Neuronal stem cell (in vitro differentiated cells): Measurements from ENCODE around the gene ALG3.

Experiments used
- DNase-seq: peaks from one replicate; pipeline ENCODE4 v3.0.0-alpha.2; 2013; ENCODE audit warnings: low spot score
- H2AFZ ChIP-seq: one replicate; pipeline ENCODE4 v1.6.1; 2013; ENCODE audit warnings: mild to moderate bottlenecking, low read length, inconsistent platforms
- H2AK5ac ChIP-seq: 2 replicates; pipeline ENCODE4 v1.6.1; 2013; ENCODE audit warnings: low read depth, mild to moderate bottlenecking, inconsistent platforms, low read length, moderate library complexity, mixed read lengths
- H2BK120ac ChIP-seq: 2 replicates; pipeline ENCODE4 v1.6.1; 2013; ENCODE audit warnings: low read depth, mild to moderate bottlenecking, inconsistent platforms, low read length, moderate library complexity, mixed read lengths
- H2BK12ac ChIP-seq: one replicate; pipeline ENCODE4 v1.6.1; 2013; ENCODE audit warnings: low read length, inconsistent platforms
- H2BK15ac ChIP-seq: 2 replicates; pipeline ENCODE4 v1.6.1; 2013; ENCODE audit warnings: mild to moderate bottlenecking, low read length, inconsistent platforms, mixed read lengths
- H2BK5ac ChIP-seq: one replicate; pipeline ENCODE4 v1.6.1; 2013; ENCODE audit warnings: inconsistent platforms, mild to moderate bottlenecking, low read length, moderate library complexity
- H3K14ac ChIP-seq: one replicate; pipeline ENCODE4 v1.6.1; 2013; ENCODE audit warnings: low read length, inconsistent platforms
- H3K18ac ChIP-seq: 2 replicates; pipeline ENCODE4 v1.6.1; 2013; ENCODE audit warnings: low read length, inconsistent platforms
- H3K23ac ChIP-seq: 2 replicates; pipeline ENCODE4 v1.6.1; 2013; ENCODE audit warnings: low read depth, mild to moderate bottlenecking, mixed read lengths, low read length, inconsistent platforms; ENCODE audit not compliant: poor library complexity
- H3K27ac ChIP-seq: replicated peaks from 3 replicates; pipeline ENCODE4 v1.5.1; 2013; ENCODE audit warnings: low read length, inconsistent platforms
- H3K27me3 ChIP-seq, 3 experiments: 2 replicates each; pipeline ENCODE4 v1.6.1; 2013; ENCODE audit warnings: low read length in 3 of 3, mild to moderate bottlenecking in 2 of 3, inconsistent platforms in 1 of 3, low read depth in 1 of 3, mixed read lengths in 1 of 3, moderate library complexity in 1 of 3; ENCODE audit not compliant: control insufficient read depth in 3 of 3, insufficient read depth in 3 of 3
- H3K36me3 ChIP-seq, 2 donors: replicated peaks in 1 of 2; 2 replicates each; pipeline ENCODE4 v1.6.1; 2013; ENCODE audit warnings: low read length in 2 of 2; ENCODE audit not compliant: control insufficient read depth in 2 of 2, insufficient read depth in 2 of 2
- H3K4ac ChIP-seq: 2 replicates; pipeline ENCODE4 v1.6.1; 2013; ENCODE audit warnings: inconsistent platforms, mild to moderate bottlenecking, low read length, moderate library complexity
- H3K4me1 ChIP-seq, 2 donors: 1 replicate in 1 of 2; 2 replicates in 1 of 2; pipeline ENCODE4 v1.6.1; 2013; ENCODE audit warnings: low read length in 2 of 2, low read depth in 1 of 2; ENCODE audit not compliant: control insufficient read depth in 2 of 2, insufficient read depth in 1 of 2
- H3K4me2 ChIP-seq: one replicate; pipeline ENCODE4 v1.6.1; 2013; ENCODE audit warnings: mild to moderate bottlenecking, low read length, inconsistent platforms; ENCODE audit not compliant: insufficient read depth, poor library complexity, severe bottlenecking
- H3K4me3 ChIP-seq, 2 donors: 2 replicates each; pipeline ENCODE4 v1.5.1; 2013; ENCODE audit warnings: low read length in 2 of 2, mild to moderate bottlenecking in 2 of 2, inconsistent platforms in 1 of 2, moderate library complexity in 1 of 2
- H3K79me1 ChIP-seq: one replicate; pipeline ENCODE4 v1.6.1; 2013; ENCODE audit warnings: low read depth, mild to moderate bottlenecking, inconsistent platforms, low read length, moderate library complexity
- H3K9ac ChIP-seq: one replicate; pipeline ENCODE4 v1.6.1; 2013; ENCODE audit warnings: mild to moderate bottlenecking, low read depth, low read length, inconsistent platforms; ENCODE audit not compliant: poor library complexity
- H3K9me3 ChIP-seq, 2 donors: replicated peaks in 1 of 2; 2 replicates each; pipeline versions ENCODE3 to v1.6.1; 2013; ENCODE audit warnings: low read length in 2 of 2, mild to moderate bottlenecking in 2 of 2, inconsistent platforms in 1 of 2, low read depth in 1 of 2, mixed read lengths in 1 of 2, moderate library complexity in 1 of 2; ENCODE audit not compliant: control insufficient read depth in 2 of 2, insufficient read depth in 1 of 2
- H4K8ac ChIP-seq: one replicate; pipeline ENCODE4 v1.6.1; 2013; ENCODE audit warnings: low read depth, mild to moderate bottlenecking, inconsistent platforms, low read length, moderate library complexity
- H4K91ac ChIP-seq: one replicate; pipeline ENCODE4 v1.6.1; 2013; ENCODE audit warnings: low read length, low read depth, mild to moderate bottlenecking, inconsistent platforms; ENCODE audit not compliant: poor library complexity
- WGBS, 2 donors: extraction: QIAGEN DNeasy Blood & Tissue Kit; methylation state at CpG; one replicate each; pipeline ENCODE4 v1.1.7; 2013; ENCODE audit warnings: missing lambda C conversion rate in 2 of 2, mixed read lengths in 1 of 2; ENCODE audit not compliant: insufficient read length in 2 of 2, insufficient replicate concordance in 1 of 2; ENCODE audit errors: extremely low coverage in 2 of 2; 5-methylcytosine and 5-hydroxymethylcytosine counted together

ALG3 gene

GRCh38 chr3:184283681-184284080 is 34.9 kb upstream of the ALG3 start:
- WGBS, 2 donors: no CpG with 5 or more reads among the region's 8 CpGs
- no peak for DNase-seq

GRCh38 chr3:184282941-184283340 is 34.2 kb upstream of the ALG3 start:
- Histone ChIP-seq H2BK12ac (no peak overlapping the region), H4K8ac (no peak overlapping the region), H2BK120ac (no peak overlapping the region), H2BK5ac (no peak overlapping the region), H3K14ac (no peak overlapping the region), H4K91ac (no peak overlapping the region), H3K4ac (no peak overlapping the region), H2BK15ac (no peak overlapping the region), H3K9me3 (no peaks in the 10 kb centered on the region), H3K4me1 (peaks cover 0 to 2% of the 10 kb centered on the region in 2 donors), H3K4me2 (no peak overlapping the region), H3K23ac (no peak overlapping the region), H3K36me3 (no peaks in the 10 kb centered on the region), H3K27ac (no peak overlapping the region), H3K79me1 (no peaks in the 10 kb centered on the region), H2AFZ (no peak overlapping the region), H3K4me3 (no peak overlapping the region), H3K27me3 (peaks cover 0 to 46% (median 1%) of the 10 kb centered on the region in 3 experiments), H2AK5ac (no peak overlapping the region), H3K9ac (no peak overlapping the region), H3K18ac (no peak overlapping the region)
- WGBS, 2 donors: no CpG with 5 or more reads among the region's 4 CpGs
- DNase-seq: no peak

More at GRCh38 chr3:184283681-184284080, 34.9 kb upstream of the ALG3 start:
- H3K4me3 ChIP-seq: no peak overlapping the region
- peaks cover 0 to 2% of the 10 kb centered on the region in 2 donors for H3K4me1 ChIP-seq
- H2AFZ ChIP-seq: no peak overlapping the region
- no peak overlapping the region for H3K23ac ChIP-seq
- no peak overlapping the region for H2AK5ac ChIP-seq
- no peak overlapping the region for H2BK12ac ChIP-seq
- no peaks in the 10 kb centered on the region for H3K79me1 ChIP-seq
- no peak overlapping the region for H2BK15ac ChIP-seq
- H3K27ac ChIP-seq: no peak overlapping the region
- H4K8ac ChIP-seq: no peak overlapping the region
- no peak overlapping the region for H3K14ac ChIP-seq
- peak overlapping the region; percentile 70 for H3K4ac ChIP-seq
- H2BK5ac ChIP-seq: no peak overlapping the region
- H2BK120ac ChIP-seq: no peak overlapping the region
- H3K27me3 ChIP-seq: peaks cover 0 to 40% (median 0%) of the 10 kb centered on the region in 3 experiments
- H3K36me3 ChIP-seq: no peaks in the 10 kb centered on the region
- peak overlapping the region; percentile 14 for H3K4me2 ChIP-seq
- H3K18ac ChIP-seq: no peak overlapping the region
- H3K9me3 ChIP-seq: no peaks in the 10 kb centered on the region
- peak overlapping the region; percentile 56 for H3K9ac ChIP-seq
- H4K91ac ChIP-seq: no peak overlapping the region

- no CpG with 5 or more reads among the region's 6 CpGs for WGBS, 2 donors
- Histone ChIP-seq H3K9me3 (peaks cover 0 to 3% of the 10 kb centered on the region in 2 donors), H3K79me1 (no peaks in the 10 kb centered on the region), H2BK15ac (no peak overlapping the region), H3K18ac (no peak overlapping the region), H3K27me3 (peaks cover 3 to 78% (median 33%) of the 10 kb centered on the region in 3 experiments), H4K91ac (no peak overlapping the region), H3K4me1 (peaks cover 0 to 3% of the 10 kb centered on the region in 2 donors), H2BK5ac (no peak overlapping the region), H3K27ac (no peak overlapping the region), H3K9ac (no peak overlapping the region), H3K4me3 (no peak overlapping the region), H2AFZ (no peak overlapping the region), H3K23ac (no peak overlapping the region), H3K4ac (no peak overlapping the region), H2AK5ac (peak overlapping the region; percentile 27), H4K8ac (no peak overlapping the region), H2BK120ac (no peak overlapping the region), H3K36me3 (no peaks in the 10 kb centered on the region), H3K4me2 (no peak overlapping the region), H2BK12ac (no peak overlapping the region), H3K14ac (no peak overlapping the region)
- no peak for DNase-seq
Observed at GRCh38 chr3:184277366-184277765, 28.6 kb upstream of the ALG3 start.

- Histone ChIP-seq H2BK5ac (no peak within 1 kb of the TSS), H3K4me2 (peak within 1 kb of the TSS; percentile 38), H3K14ac (peak within 1 kb of the TSS; percentile 50), H3K4me3 (peak within 1 kb of the TSS in 1 of 2 donors; percentile 45), H3K27me3 (peaks cover 3 to 70% (median 33%) of the 10 kb centered on the region in 3 experiments), H2BK12ac (peak within 1 kb of the TSS; percentile 91), H3K18ac (peak within 1 kb of the TSS; percentile 60), H3K79me1 (no peaks in the 10 kb centered on the region), H3K9ac (peak within 1 kb of the TSS; percentile 66), H2BK120ac (no peak within 1 kb of the TSS), H3K4me1 (peaks cover 0 to 3% of the 10 kb centered on the region in 2 donors), H3K4ac (peak within 1 kb of the TSS; percentile 28), H2AFZ (peak within 1 kb of the TSS; percentile 75), H2AK5ac (peak within 1 kb of the TSS; percentile 71), H4K8ac (peak within 1 kb of the TSS; percentile 84), H4K91ac (no peak within 1 kb of the TSS), H3K9me3 (peaks cover 0 to 3% of the 10 kb centered on the region in 2 donors), H3K36me3 (no peaks in the 10 kb centered on the region), H3K27ac (no peak within 1 kb of the TSS), H3K23ac (peak within 1 kb of the TSS; percentile 50), H2BK15ac (no peak within 1 kb of the TSS)
- no peak for DNase-seq
- WGBS, 2 donors: no CpG with 5 or more reads among the region's 65 CpGs
Observed at GRCh38 chr3:184275961-184276910, 27.5 kb upstream of the ALG3 start, which contains the start of gene ECE2. Gene ECE2 (plus strand): TSS chr3:184276022. CDS start chr3:184276154, 132 bp downstream.
